HCT116 (cell line): ENCODE data around the gene NCBP3. TPM values are rescaled to one million over a fixed set of nuclear protein-coding genes. Genes with fewer than 3 reads are reported as not detected.

Experiments
- total RNA-seq: library from RNA; stranded (reverse); gene quantifications from one replicate; pipeline ENCODE4 v1.2.1, GENCODE V29; 2021; ENCODE audit not compliant: unreplicated experiment

NCBP3 gene
- total RNA-seq, 1 experiment from 2014 or later, result 46.5 TPM

Other genes with a start within 250 kb of the NCBP3 start
- gene TRPV1, start 236.8 kb downstream of the NCBP3 start, total RNA-seq, result 5.5 TPM
- gene SHPK, start 210.0 kb downstream of the NCBP3 start, total RNA-seq, result 19.6 TPM
- 7.9 TPM for gene CTNS, start 209.5 kb downstream of the NCBP3 start, total RNA-seq
- 50.0 TPM for gene TAX1BP3, start 177.7 kb downstream of the NCBP3 start, total RNA-seq
- 62.4 TPM for gene EMC6, start 177.4 kb downstream of the NCBP3 start, total RNA-seq
- 9.0 TPM for gene P2RX5, start 150.1 kb downstream of the NCBP3 start, total RNA-seq
- 19.6 TPM for gene HASPIN, start 122.3 kb downstream of the NCBP3 start, total RNA-seq
- gene ITGAE, start 45.1 kb downstream of the NCBP3 start, total RNA-seq, result 19.9 TPM
- 10.6 TPM for gene CAMKK1, start 46.8 kb upstream of the NCBP3 start, total RNA-seq
- not detected for gene P2RX1, start 70.2 kb upstream of the NCBP3 start, total RNA-seq
- 23.1 TPM for gene ATP2A3, start 118.2 kb upstream of the NCBP3 start, total RNA-seq